ENCODE results near the gene CDH5.

DNA sequence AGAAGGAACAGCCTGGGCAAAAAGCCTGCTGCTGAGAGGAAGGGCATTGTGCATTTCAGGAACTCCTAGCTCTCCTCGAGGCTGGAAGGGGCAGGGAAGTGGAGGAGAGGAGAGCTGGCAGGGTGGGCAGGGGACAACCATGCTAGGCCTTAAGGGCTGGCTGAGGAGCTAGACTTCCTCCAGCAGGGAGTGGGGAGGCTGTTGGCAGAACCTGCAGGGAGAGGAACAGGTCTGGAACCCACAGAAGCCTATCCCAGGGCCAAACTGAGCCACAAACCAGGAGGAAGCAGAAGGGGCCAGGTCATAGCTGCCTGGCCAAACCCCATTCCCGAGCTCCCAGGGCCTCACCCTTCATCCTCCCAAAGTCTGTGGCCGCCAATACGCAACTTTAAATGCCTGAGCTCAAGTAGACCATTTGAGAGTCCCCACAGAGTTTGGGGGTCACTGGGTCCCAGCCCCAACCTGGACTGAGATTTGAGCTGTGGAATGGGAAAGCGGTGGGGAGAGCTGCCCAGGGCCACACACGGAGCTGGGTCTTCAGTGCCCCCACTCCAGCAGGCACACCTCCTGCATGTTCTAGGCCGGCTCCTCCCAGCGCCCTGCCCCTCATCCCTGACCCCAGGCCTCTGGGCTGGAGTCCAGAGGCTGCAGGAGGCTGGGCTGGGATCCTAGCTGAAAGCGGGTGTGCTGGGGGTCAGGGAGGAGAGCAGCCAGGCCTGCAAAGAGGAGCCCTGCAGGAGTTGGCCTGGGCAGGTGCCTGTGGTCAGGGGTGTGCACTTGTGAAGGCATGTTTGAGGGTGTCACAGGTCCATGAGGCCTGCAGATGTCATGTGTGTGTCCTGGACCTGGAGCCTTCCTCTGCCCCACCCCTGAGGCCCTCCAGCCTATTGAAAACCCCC lies 4.5 kb downstream of the CDH5 start:
- TF ChIP-seq GATA2 (CRISPR knock-in tag; IDR thresholded peaks at IDR 0.05) (no peak), POLR2AphosphoS5 (IDR thresholded peaks at IDR 0.05; ENCODE audit: low read depth, low read length) (no peak), EZH2phosphoT487 (IDR thresholded peaks at IDR 0.05; ENCODE audit: borderline replicate concordance, low read depth) (no peak), RFX5 (IDR thresholded peaks at IDR 0.05; ENCODE audit: low read length) (no peak)
- TF ChIP-seq, protein P1, sequence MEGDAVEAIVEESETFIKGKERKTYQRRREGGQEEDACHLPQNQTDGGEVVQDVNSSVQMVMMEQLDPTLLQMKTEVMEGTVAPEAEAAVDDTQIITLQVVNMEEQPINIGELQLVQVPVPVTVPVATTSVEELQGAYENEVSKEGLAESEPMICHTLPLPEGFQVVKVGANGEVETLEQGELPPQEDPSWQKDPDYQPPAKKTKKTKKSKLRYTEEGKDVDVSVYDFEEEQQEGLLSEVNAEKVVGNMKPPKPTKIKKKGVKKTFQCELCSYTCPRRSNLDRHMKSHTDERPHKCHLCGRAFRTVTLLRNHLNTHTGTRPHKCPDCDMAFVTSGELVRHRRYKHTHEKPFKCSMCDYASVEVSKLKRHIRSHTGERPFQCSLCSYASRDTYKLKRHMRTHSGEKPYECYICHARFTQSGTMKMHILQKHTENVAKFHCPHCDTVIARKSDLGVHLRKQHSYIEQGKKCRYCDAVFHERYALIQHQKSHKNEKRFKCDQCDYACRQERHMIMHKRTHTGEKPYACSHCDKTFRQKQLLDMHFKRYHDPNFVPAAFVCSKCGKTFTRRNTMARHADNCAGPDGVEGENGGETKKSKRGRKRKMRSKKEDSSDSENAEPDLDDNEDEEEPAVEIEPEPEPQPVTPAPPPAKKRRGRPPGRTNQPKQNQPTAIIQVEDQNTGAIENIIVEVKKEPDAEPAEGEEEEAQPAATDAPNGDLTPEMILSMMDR (IDR thresholded peaks at IDR 0.05) = no peak
- TF ChIP-seq, protein P2, sequence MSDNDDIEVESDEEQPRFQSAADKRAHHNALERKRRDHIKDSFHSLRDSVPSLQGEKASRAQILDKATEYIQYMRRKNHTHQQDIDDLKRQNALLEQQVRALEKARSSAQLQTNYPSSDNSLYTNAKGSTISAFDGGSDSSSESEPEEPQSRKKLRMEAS (IDR thresholded peaks at IDR 0.05; ENCODE audit: low read depth) = no peak
